Smooth muscle cell (in vitro differentiated cells): ENCODE data around the gene FBXO10. TPM values are rescaled to one million over a fixed set of nuclear protein-coding genes. Genes with fewer than 3 reads are reported as not detected.
"Not testable (repeated sequence)": the region's sequence is repeated elsewhere in the genome, so short reads cannot be mapped to it uniquely, and the experiment has no call there.

Experiments
- DNase-seq: peaks from one replicate; lab custom pipeline; 2025; ENCODE audit not compliant: unreplicated experiment; lab: John Stamatoyannopoulos, UW
- H2AFZ ChIP-seq: fragments of 200-600 bp; sonication (generic); 2 replicates; pipeline ENCODE4 v1.6.0; 2016; ENCODE audit warnings: antibody characterized with exemption, low read depth, mild to moderate bottlenecking
- H3F3A ChIP-seq: fragments of 200-600 bp; sonication (generic); 2 replicates; pipeline ENCODE4 v1.6.0; 2017; ENCODE audit warnings: antibody characterized with exemption, low read depth
- H3K27ac ChIP-seq: fragments of 200-600 bp; sonication (generic); 2 replicates; pipeline ENCODE4 v1.5.1; 2016; ENCODE audit warnings: low read depth, mild to moderate bottlenecking
- H3K27me3 ChIP-seq: fragments of 200-600 bp; sonication (generic); 2 replicates; pipeline ENCODE4 v1.6.1; 2016; ENCODE audit warnings: low read depth, mild to moderate bottlenecking
- H3K36me3 ChIP-seq: fragments of 200-600 bp; sonication (generic); 2 replicates; pipeline ENCODE4 v1.5.1; 2016; ENCODE audit warnings: low read depth
- H3K4me1 ChIP-seq: fragments of 200-600 bp; sonication (generic); 2 replicates; pipeline ENCODE4 v1.5.1; 2016; ENCODE audit warnings: low read depth
- H3K4me2 ChIP-seq: fragments of 200-600 bp; sonication (generic); 2 replicates; pipeline ENCODE4 v1.6.0; 2016; ENCODE audit warnings: mild to moderate bottlenecking
- H3K4me3 ChIP-seq: fragments of 200-600 bp; sonication (generic); 2 replicates; pipeline ENCODE4 v1.5.1; 2016; ENCODE audit warnings: mild to moderate bottlenecking
- H3K79me2 ChIP-seq: fragments of 200-600 bp; sonication (generic); 2 replicates; pipeline ENCODE4 v1.6.0; 2016; ENCODE audit warnings: low read depth, mild to moderate bottlenecking
- H3K9ac ChIP-seq: fragments of 200-600 bp; sonication (generic); 2 replicates; pipeline ENCODE4 v1.6.0; 2016; ENCODE audit warnings: low read depth
- H3K9me3 ChIP-seq: fragments of 200-600 bp; sonication (generic); replicated peaks from 2 replicates; pipeline ENCODE4 v1.5.1; 2016; ENCODE audit warnings: low read depth
- H4K20me1 ChIP-seq: fragments of 200-600 bp; sonication (generic); 2 replicates; pipeline ENCODE4 v1.6.0; 2016; ENCODE audit warnings: low read depth
- CTCF ChIP-seq: fragments of 200-600 bp; sonication (generic); IDR thresholded peaks from 2 replicates; pipeline ENCODE4 v1.5.1; 2017; ENCODE audit warnings: borderline replicate concordance, mild to moderate bottlenecking, antibody characterized with exemption; ENCODE audit not compliant: insufficient read depth, poor library complexity, severe bottlenecking
- WGBS: methylation state at CpG from one replicate; pipeline ENCODE4 v1.1.7; 2016; ENCODE audit warnings: low lambda C conversion rate; 5-methylcytosine and 5-hydroxymethylcytosine counted together
- polyA plus RNA-seq: library from polyadenylated mRNA; unstranded; fragments of >200 nt; fragmentation: Nextera tagmentation; extraction: Ambion mirVana; gene quantifications from 2 replicates; pipeline ENCODE4 v1.2.1, GENCODE V29; 2016
- total RNA-seq: library from RNA; depleted of rRNA; stranded (reverse); fragments of >200 nt; gene quantifications from 2 replicates; pipeline ENCODE4 v1.2.3, GENCODE V29; 2014

FBXO10 gene
- total and polyA plus RNA-seq, 2 experiments from 2014 or later: 3.5 to 7.0 TPM

DNA sequence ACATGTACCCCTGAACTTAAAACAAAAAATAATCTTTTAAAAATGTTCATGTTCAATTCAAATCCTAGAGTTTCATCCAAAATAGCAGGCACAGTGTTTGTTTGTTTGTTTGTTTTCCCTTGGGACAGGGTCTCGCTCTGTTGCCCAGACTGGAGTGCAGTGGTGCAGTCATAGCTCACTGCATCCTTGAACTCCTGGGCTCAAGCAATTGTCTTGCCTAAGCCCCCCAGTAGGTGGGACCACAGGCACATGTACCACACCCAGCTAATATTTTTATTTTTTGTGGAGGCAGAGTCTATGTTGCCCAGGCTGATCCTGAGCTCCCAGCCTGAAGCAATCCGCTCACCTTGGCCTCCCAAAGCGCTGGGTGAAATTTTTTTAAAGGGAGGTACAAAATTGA, 95.4 kb downstream of the FBXO10 start:
- no peaks in the 10 kb centered on the region for H3F3A ChIP-seq
- no peak overlapping the region for H3K4me3 ChIP-seq
- H3K79me2 ChIP-seq: no peaks in the 10 kb centered on the region
- no peaks in the 10 kb centered on the region for H3K4me1 ChIP-seq
- no peaks in the 10 kb centered on the region for H3K36me3 ChIP-seq
- DNase-seq: no peak
- H2AFZ ChIP-seq: no peak overlapping the region
- TF ChIP-seq CTCF: no peak
- H3K9me3 ChIP-seq: no peaks in the 10 kb centered on the region
- no peaks in the 10 kb centered on the region for H4K20me1 ChIP-seq
- 97% methylated on average over 3 of the region's 3 CpGs for WGBS
- no peak overlapping the region for H3K9ac ChIP-seq
- H3K27ac ChIP-seq: no peak overlapping the region
- H3K27me3 ChIP-seq: no peaks in the 10 kb centered on the region
- no peak overlapping the region for H3K4me2 ChIP-seq

GRCh38 chr9:37477987-37478619, 98.1 kb downstream of the FBXO10 start:
- H4K20me1 ChIP-seq, H3F3A ChIP-seq, H3K27me3 ChIP-seq, H3K4me1 ChIP-seq, H3K9ac ChIP-seq, H2AFZ ChIP-seq, H3K4me3 ChIP-seq, H3K79me2 ChIP-seq, H3K9me3 ChIP-seq, DNase-seq, H3K27ac ChIP-seq, H3K4me2 ChIP-seq, H3K36me3 ChIP-seq: not testable (repeated sequence)
- WGBS: 81% methylated on average over 5 of the region's 5 CpGs

GRCh38 chr9:37477443-37477842, 98.7 kb downstream of the FBXO10 start:
- H3K27ac ChIP-seq, H3K4me1 ChIP-seq, H3K79me2 ChIP-seq, H4K20me1 ChIP-seq, H3K36me3 ChIP-seq, H3K4me3 ChIP-seq, H3K4me2 ChIP-seq, H2AFZ ChIP-seq, H3F3A ChIP-seq, H3K9ac ChIP-seq, DNase-seq, H3K9me3 ChIP-seq, H3K27me3 ChIP-seq: not testable (repeated sequence)
- 85% methylated on average over 4 of the region's 4 CpGs for WGBS

DNA sequence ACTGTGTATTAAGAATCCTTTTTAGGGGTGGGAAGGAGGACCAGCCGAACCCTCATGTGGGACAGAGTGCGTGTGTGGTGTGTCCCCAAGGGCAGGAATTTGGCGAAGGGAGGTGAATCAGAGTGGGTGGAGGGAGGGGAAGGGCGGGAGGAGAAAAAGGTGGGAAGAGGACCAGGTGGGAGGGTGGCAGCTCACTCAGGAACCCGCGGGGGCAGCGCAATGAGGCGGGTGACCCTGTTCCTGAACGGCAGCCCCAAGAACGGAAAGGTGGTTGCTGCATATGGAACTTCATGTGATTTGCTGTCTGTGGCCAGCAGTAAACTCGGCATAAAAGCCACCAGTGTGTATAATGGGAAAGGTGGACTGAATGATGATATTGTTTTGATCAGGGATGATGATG, 99.2 kb downstream of the FBXO10 start:
- no peak overlapping the region for H3K4me3 ChIP-seq
- H3K9ac ChIP-seq: no peak overlapping the region
- no peak overlapping the region for H3K4me2 ChIP-seq
- no peaks in the 10 kb centered on the region for H3K9me3 ChIP-seq
- no peak overlapping the region for H3K27ac ChIP-seq
- no peaks in the 10 kb centered on the region for H4K20me1 ChIP-seq
- peaks cover 8% of the 10 kb centered on the region for H3K4me1 ChIP-seq
- no peak overlapping the region for H2AFZ ChIP-seq
- no peaks in the 10 kb centered on the region for H3K79me2 ChIP-seq
- TF ChIP-seq CTCF: no peak
- no peak for DNase-seq
- 92% methylated on average over 10 of the region's 11 CpGs for WGBS
- H3K27me3 ChIP-seq: no peaks in the 10 kb centered on the region
- peaks cover 13% of the 10 kb centered on the region for H3F3A ChIP-seq
- H3K36me3 ChIP-seq: no peaks in the 10 kb centered on the region

- Histone ChIP-seq H3F3A (peaks cover 17% of the 10 kb centered on the region), H3K9me3 (no peaks in the 10 kb centered on the region), H3K79me2 (no peaks in the 10 kb centered on the region), H3K4me1 (peaks cover 11% of the 10 kb centered on the region), H2AFZ (no peak overlapping the region), H3K4me2 (no peak overlapping the region), H3K4me3 (no peak overlapping the region), H3K9ac (no peak overlapping the region), H3K27me3 (no peaks in the 10 kb centered on the region), H3K36me3 (no peaks in the 10 kb centered on the region), H3K27ac (no peak overlapping the region), H4K20me1 (no peaks in the 10 kb centered on the region)
- no peak for DNase-seq
- no peak for TF ChIP-seq CTCF
- 98% methylated on average over 3 of the region's 3 CpGs for WGBS
Measured at GRCh38 chr9:37474438-37474837, 101.7 kb downstream of the FBXO10 start.

DNA sequence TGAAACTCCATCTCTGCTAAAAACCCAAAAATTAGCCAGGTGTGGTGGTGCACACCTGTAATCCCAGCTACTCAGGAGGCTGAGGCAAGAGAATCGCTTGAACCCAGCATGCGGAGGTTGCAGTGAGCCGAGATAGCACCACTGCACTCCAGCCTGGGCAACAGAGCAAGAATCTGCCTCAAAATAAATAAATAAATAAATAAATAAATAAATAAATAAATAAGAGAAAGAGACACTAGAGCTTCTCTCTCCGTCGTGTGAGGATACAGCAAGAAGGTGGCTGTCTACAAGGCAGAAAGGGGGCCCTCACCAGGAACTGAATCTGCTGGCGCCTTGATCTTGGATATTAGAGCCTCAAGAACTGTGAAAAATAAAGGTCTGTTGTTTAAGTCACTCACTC, 102.2 kb downstream of the FBXO10 start:
- not testable (repeated sequence) for H3K9ac ChIP-seq, H3K4me3 ChIP-seq, H3K27me3 ChIP-seq, H3K79me2 ChIP-seq, H3K9me3 ChIP-seq, DNase-seq, H3K4me2 ChIP-seq, H4K20me1 ChIP-seq, H3K27ac ChIP-seq, H2AFZ ChIP-seq, H3K36me3 ChIP-seq
- H3F3A ChIP-seq: peaks cover 17% of the 10 kb centered on the region
- H3K4me1 ChIP-seq: peaks cover 11% of the 10 kb centered on the region
- 66% methylated on average over 6 of the region's 6 CpGs for WGBS
